ENCODE data around the gene MRPL36. TPM values are rescaled to one million over a fixed set of nuclear protein-coding genes. Genes with fewer than 3 reads are reported as not detected.

The MRPL36 gene
- total RNA-seq, 1 experiment from 2014 or later: 145 TPM

DNA sequence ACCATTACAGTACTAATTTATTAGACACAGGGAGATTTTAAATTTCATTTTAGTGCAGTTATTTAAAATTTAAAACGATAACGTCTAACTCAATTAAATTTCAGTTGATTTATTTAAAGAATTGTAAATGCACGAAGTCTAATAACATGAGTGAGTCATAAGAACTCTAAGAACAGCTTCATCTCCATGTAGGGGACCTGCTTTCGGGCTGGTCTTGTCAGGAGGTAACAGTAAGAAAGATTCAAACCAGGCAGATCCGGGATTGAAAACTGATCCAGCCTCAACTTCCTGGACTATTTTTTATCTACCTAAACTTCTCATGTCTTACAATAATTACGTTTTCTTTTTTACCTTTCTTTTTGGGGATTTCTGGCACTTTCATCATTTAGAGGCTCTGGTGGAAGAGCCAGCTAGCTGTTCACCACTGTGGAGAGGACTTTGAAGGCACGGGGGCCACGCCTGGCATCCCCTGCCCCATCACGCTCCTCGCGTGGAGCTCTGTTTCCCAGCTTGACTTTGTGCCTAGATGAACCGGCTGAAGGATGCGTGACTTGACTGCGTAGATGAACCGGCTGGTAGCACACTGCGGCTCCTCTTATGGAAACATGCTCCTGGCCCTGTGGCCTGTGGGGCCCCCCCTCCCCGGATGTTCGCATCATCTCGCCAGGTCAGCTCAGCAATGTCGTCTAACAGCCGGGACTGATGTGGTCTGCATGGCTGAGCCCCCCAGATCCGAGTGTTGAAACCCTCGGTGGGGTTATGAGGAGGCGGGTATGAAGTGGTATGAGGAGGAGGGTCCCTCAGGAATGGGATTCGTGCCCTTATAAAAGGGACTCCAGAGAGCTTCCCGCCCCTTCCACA lies 27.6 kb upstream of the MRPL36 start:
- Histone ChIP-seq H4K20me1 (ENCODE audit: insufficient read depth) (no peaks in the 10 kb centered on the region), H3K4me1 (replicated peaks; ENCODE audit: insufficient read depth) (no peaks in the 10 kb centered on the region), H3F3A (ENCODE audit: insufficient read depth, low read depth) (no peaks in the 10 kb centered on the region), H3K9me2 (ENCODE audit: insufficient read depth) (no peaks in the 10 kb centered on the region), H3K79me2 (ENCODE audit: low read depth) (no peaks in the 10 kb centered on the region), H3K4me3 (no peak overlapping the region), H3K27me3 (ENCODE audit: insufficient read depth, low read depth) (peaks cover 5% of the 10 kb centered on the region; the same call in 1 of the 2 replicates), H3K4me2 (no peak overlapping the region), H3K9me3 (ENCODE audit: insufficient read depth, low read depth) (no peaks in the 10 kb centered on the region), H2AFZ (no peak overlapping the region), H3K27ac (no peak overlapping the region), H3K36me3 (ENCODE audit: low read depth) (no peaks in the 10 kb centered on the region)
- POLR2A ChIA-PET (ENCODE audit: unreplicated experiment): no interaction called here
- no TSS peak for BruUV-seq (replicated peaks)
- CTCF ChIA-PET: no interaction called here
- no peak for DNase-seq
- no peak for TF ChIP-seq EZH2 (IDR thresholded peaks at IDR 0.05; ENCODE audit: low read depth)
- TF ChIP-seq, protein P1, sequence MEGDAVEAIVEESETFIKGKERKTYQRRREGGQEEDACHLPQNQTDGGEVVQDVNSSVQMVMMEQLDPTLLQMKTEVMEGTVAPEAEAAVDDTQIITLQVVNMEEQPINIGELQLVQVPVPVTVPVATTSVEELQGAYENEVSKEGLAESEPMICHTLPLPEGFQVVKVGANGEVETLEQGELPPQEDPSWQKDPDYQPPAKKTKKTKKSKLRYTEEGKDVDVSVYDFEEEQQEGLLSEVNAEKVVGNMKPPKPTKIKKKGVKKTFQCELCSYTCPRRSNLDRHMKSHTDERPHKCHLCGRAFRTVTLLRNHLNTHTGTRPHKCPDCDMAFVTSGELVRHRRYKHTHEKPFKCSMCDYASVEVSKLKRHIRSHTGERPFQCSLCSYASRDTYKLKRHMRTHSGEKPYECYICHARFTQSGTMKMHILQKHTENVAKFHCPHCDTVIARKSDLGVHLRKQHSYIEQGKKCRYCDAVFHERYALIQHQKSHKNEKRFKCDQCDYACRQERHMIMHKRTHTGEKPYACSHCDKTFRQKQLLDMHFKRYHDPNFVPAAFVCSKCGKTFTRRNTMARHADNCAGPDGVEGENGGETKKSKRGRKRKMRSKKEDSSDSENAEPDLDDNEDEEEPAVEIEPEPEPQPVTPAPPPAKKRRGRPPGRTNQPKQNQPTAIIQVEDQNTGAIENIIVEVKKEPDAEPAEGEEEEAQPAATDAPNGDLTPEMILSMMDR (conservative IDR thresholded peaks at IDR 0.05): no peak
- intact Hi-C loops (cut with micrococcal nuclease; ENCODE audit: unreplicated experiment): no loop called here

DNA sequence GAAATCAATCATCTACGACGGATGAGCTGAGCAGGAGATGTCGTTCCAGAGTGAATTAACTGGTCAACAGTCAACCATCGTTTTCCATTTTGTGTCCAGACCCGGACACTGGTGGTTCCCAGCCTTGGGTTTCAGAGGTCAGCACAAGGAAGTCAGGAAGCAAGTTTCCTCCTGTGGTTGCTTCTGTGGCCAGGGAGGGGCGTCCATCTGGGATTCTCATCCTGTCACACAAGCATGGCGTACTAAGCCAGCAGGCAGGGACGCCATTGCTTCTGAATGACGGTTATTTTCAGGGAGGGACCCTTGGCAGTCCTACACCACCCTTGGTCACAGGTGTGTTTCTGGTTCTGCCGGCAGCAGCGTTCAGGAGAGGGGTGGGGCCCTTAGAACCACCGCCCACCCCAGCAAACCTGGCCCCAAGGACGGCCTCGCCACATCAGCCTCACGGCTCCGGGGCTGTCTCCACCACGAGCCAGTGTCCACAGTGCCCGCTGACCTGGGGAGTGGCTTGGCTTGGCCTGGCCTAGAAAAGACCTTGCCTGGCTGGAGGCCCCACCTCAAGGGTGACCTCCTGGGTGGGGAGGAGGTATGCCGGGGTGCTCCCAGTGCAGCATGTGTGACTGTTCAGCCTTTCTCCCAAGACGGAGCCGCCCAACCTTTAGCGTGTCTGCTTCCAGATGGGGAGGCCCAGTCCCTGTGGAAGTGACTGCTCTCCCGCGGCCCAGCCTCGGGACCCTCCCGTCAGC lies 26.8 kb upstream of the MRPL36 start:
- Histone ChIP-seq H3K27me3 (ENCODE audit: insufficient read depth, low read depth) (no peaks in the 10 kb centered on the region), H2AFZ (no peak overlapping the region), H3K9me2 (ENCODE audit: insufficient read depth) (no peaks in the 10 kb centered on the region), H3K36me3 (ENCODE audit: low read depth) (no peaks in the 10 kb centered on the region), H3K79me2 (ENCODE audit: low read depth) (no peaks in the 10 kb centered on the region), H4K20me1 (ENCODE audit: insufficient read depth) (no peaks in the 10 kb centered on the region), H3K4me3 (no peak overlapping the region), H3K4me1 (replicated peaks; ENCODE audit: insufficient read depth) (no peaks in the 10 kb centered on the region), H3K9me3 (ENCODE audit: insufficient read depth, low read depth) (no peaks in the 10 kb centered on the region), H3K27ac (no peak overlapping the region), H3F3A (ENCODE audit: insufficient read depth, low read depth) (no peaks in the 10 kb centered on the region), H3K4me2 (no peak overlapping the region)
- no peak for DNase-seq
- intact Hi-C loops (cut with micrococcal nuclease; ENCODE audit: unreplicated experiment): no loop called here
- ChIA-PET POLR2A (ENCODE audit: unreplicated experiment) (no interaction called here), CTCF (interaction anchor here (0.7 kb wide), 1 partner anchor 1472 kb away, joined by 4 read pairs; no protein-coding TSS in a partner anchor)
- TF ChIP-seq EZH2 (IDR thresholded peaks at IDR 0.05; ENCODE audit: low read depth): no peak
- TF ChIP-seq, protein P1 (conservative IDR thresholded peaks at IDR 0.05): no peak
- no TSS peak for BruUV-seq (replicated peaks)

DNA sequence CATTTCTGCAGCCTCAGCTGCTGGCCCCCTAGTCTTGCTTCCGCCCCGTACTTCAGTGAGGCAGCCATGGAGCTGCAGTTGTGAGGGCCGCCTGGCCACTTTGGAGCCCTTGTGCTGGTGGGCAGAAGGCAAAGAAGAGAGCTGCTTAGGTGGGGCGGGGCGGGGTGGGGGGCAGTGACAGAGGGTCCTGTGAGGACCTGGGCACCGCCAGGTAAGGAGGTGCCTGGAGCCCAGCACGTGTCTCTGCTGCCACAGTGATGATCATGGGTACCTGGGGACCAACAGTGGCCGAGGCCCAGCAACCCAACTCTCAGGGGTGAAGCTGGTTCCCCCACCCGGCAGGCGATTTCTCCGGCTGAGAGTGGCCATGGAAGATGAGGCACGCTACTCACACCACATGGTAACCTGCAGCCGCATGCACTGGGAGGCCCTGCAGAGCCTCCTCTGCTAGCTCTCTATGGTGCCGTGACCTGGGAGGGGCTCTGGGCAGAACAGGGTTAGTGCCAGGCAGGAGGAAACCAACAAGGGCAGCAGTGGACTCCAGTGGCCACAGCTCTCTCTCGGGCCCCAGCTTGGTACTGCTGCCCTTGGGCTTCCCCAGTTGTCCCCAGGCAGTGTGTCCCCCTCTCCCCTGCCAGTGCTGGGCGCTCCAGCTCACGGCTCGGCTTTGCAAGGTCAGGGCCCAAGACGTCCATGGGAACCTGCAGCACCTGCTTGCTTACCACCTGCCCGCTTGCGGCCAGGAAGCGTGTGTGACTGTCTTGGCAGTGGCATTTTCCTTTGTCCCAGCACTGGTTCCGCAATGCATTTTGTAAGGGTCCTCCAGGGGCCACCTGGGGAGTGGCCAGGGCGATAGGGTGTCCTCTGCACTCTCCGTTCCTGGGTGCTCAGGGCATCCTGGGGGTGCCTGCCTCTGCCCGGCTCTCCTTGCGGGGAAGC lies 25.5 kb upstream of the MRPL36 start:
- Histone ChIP-seq H3K27me3 (ENCODE audit: insufficient read depth, low read depth) (no peaks in the 10 kb centered on the region), H3K27ac (no peak overlapping the region), H2AFZ (no peak overlapping the region), H3F3A (ENCODE audit: insufficient read depth, low read depth) (no peaks in the 10 kb centered on the region), H3K79me2 (ENCODE audit: low read depth) (no peaks in the 10 kb centered on the region), H3K9me2 (ENCODE audit: insufficient read depth) (no peaks in the 10 kb centered on the region), H3K36me3 (ENCODE audit: low read depth) (0 out of 2 replicates have a peak, but pooled peaks cover under 1% of the 10 kb centered on the region), H4K20me1 (ENCODE audit: insufficient read depth) (no peaks in the 10 kb centered on the region), H3K4me2 (no peak overlapping the region), H3K4me1 (replicated peaks; ENCODE audit: insufficient read depth) (no peaks in the 10 kb centered on the region), H3K9me3 (ENCODE audit: insufficient read depth, low read depth) (no peaks in the 10 kb centered on the region), H3K4me3 (no peak overlapping the region)
- DNase-seq: no peak
- intact Hi-C loops (cut with micrococcal nuclease; ENCODE audit: unreplicated experiment): no loop called here
- TF ChIP-seq, protein P1 (conservative IDR thresholded peaks at IDR 0.05): no peak
- TF ChIP-seq EZH2 (IDR thresholded peaks at IDR 0.05; ENCODE audit: low read depth): no peak
- BruUV-seq (replicated peaks): no TSS peak
- ChIA-PET CTCF (no interaction called here), POLR2A (ENCODE audit: unreplicated experiment) (no interaction called here)
